Astrocyte of the spinal cord (primary cell): Measurements from ENCODE around the gene CDHR2.

Experiments used
- DNase-seq: peaks from one replicate; pipeline ENCODE4 v3.0.0; 2011; ENCODE audit warnings: low read depth, low spot score
- H3K4me3 ChIP-seq: 2 replicates; pipeline ENCODE4 v1.5.1; 2011; ENCODE audit warnings: low read depth, mild to moderate bottlenecking, low read length, moderate library complexity
- in situ Hi-C: cut with HindIII; loops from 2 replicates; pipeline ENCODE4 v1.10.0; 2017; ENCODE audit warnings: low sequenced_read_pairs
- TF ChIP-seq, protein P1 (sequence below): IDR thresholded peaks from 2 replicates; pipeline ENCODE4 v1.5.1; 2012; ENCODE audit warnings: low read depth, mild to moderate bottlenecking, low read length, inconsistent platforms

Gene CDHR2

DNA sequence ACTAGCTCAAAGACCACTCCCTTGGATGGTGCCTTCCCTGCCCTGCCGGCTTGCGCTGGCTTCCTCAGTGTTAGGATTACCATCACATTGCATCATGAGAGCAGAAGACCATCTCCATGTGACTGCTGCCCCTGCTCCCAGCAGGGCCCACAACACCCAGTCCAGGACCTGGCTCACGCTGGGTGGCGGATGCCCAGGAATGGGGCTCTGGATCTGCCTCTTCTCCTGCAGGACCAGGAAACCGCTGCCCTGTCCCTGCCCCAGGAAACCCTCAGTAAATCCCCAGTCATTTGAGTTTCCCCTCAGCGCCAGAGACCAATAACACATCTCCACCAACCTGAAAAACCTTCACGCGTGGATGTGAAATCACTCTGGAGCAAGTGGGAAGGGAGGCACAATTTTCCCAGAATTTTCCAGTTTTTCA is 8.7 kb upstream of the CDHR2 start:
- H3K4me3 ChIP-seq = no peak overlapping the region
- in situ Hi-C loops = no loop called here
- TF ChIP-seq, protein P1, sequence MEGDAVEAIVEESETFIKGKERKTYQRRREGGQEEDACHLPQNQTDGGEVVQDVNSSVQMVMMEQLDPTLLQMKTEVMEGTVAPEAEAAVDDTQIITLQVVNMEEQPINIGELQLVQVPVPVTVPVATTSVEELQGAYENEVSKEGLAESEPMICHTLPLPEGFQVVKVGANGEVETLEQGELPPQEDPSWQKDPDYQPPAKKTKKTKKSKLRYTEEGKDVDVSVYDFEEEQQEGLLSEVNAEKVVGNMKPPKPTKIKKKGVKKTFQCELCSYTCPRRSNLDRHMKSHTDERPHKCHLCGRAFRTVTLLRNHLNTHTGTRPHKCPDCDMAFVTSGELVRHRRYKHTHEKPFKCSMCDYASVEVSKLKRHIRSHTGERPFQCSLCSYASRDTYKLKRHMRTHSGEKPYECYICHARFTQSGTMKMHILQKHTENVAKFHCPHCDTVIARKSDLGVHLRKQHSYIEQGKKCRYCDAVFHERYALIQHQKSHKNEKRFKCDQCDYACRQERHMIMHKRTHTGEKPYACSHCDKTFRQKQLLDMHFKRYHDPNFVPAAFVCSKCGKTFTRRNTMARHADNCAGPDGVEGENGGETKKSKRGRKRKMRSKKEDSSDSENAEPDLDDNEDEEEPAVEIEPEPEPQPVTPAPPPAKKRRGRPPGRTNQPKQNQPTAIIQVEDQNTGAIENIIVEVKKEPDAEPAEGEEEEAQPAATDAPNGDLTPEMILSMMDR = no peak
- no peak for DNase-seq

- H3K4me3 ChIP-seq = no peak overlapping the region
- DNase-seq = no peak
- in situ Hi-C loops = no loop called here
- TF ChIP-seq, protein P1 = no peak
Measured at GRCh38 chr5:176540956-176541337, 8.2 kb upstream of the CDHR2 start.

GRCh38 chr5:176541338-176542134 is 7.6 kb upstream of the CDHR2 start:
- TF ChIP-seq, protein P1 = no peak
- H3K4me3 ChIP-seq = no peak overlapping the region
- in situ Hi-C loops = no loop called here
- DNase-seq = peak; percentile 13

- no peak for DNase-seq
- H3K4me3 ChIP-seq = peak overlapping the region; percentile 48
- in situ Hi-C loops = no loop called here
- TF ChIP-seq, protein P1 = no peak
Measured at GRCh38 chr5:176542135-176542595, 7.0 kb upstream of the CDHR2 start.

GRCh38 chr5:176542596-176543427 is 6.3 kb upstream of the CDHR2 start:
- TF ChIP-seq, protein P1 = no peak
- in situ Hi-C loops = no loop called here
- no peak for DNase-seq
- H3K4me3 ChIP-seq = peak overlapping the region; percentile 55

GRCh38 chr5:176543428-176544182 is 5.5 kb upstream of the CDHR2 start:
- in situ Hi-C loops = no loop called here
- peak overlapping the region; percentile 55 for H3K4me3 ChIP-seq
- TF ChIP-seq, protein P1 = no peak
- DNase-seq = no peak
